IMR-90 (cell line): ENCODE results near the gene KCNK7. TPM values are rescaled to one million over a fixed set of nuclear protein-coding genes. Genes with fewer than 3 reads are reported as not detected.

Experiments
- BHLHE40 ChIP-seq: fragments of 150-350 bp; IDR thresholded peaks from 2 replicates; pipeline ENCODE4 v1.6.1; 2016; ENCODE audit warnings: mild to moderate bottlenecking, low read depth, low read length
- POLR2A ChIP-seq: IDR thresholded peaks from 2 replicates; pipeline ENCODE4 v1.6.1; 2012; ENCODE audit warnings: mild to moderate bottlenecking, low read depth, low read length
- RFX5 ChIP-seq: IDR thresholded peaks from 2 replicates; pipeline ENCODE4 v1.8.0; 2012; ENCODE audit warnings: low read depth, mild to moderate bottlenecking, low read length, moderate library complexity
- SMC3 ChIP-seq: fragments of 150-350 bp; IDR thresholded peaks from 2 replicates; pipeline ENCODE4 v1.6.1; 2016; ENCODE audit warnings: low read depth, mild to moderate bottlenecking, antibody characterized with exemption, low read length, moderate library complexity
- polyA plus RNA-seq, 3 experiments: library from polyadenylated mRNA; depleted of rRNA; stranded (reverse); fragments of >200 nt; gene quantifications; 2 replicates each; pipeline ENCODE4 v1.2.3, GENCODE V29; 2012; ENCODE audit warnings: low replicate concordance in 1 of 3
- total RNA-seq: library from RNA; depleted of rRNA; stranded (reverse); fragments of >200 nt; gene quantifications from 2 replicates; pipeline ENCODE4 v1.2.3, GENCODE V29; 2012
- TF ChIP-seq, protein P1 (sequence below): fragments of 150-350 bp; IDR thresholded peaks from 2 replicates; pipeline ENCODE4 v1.6.1; 2017; ENCODE audit warnings: mild to moderate bottlenecking, antibody characterized with exemption, low read length, low read depth

Gene KCNK7
- total and polyA plus RNA-seq, 2 of the 4 experiments (the other 2 are of a cell fraction) = 0.09 TPM; not detected in 1

DNA sequence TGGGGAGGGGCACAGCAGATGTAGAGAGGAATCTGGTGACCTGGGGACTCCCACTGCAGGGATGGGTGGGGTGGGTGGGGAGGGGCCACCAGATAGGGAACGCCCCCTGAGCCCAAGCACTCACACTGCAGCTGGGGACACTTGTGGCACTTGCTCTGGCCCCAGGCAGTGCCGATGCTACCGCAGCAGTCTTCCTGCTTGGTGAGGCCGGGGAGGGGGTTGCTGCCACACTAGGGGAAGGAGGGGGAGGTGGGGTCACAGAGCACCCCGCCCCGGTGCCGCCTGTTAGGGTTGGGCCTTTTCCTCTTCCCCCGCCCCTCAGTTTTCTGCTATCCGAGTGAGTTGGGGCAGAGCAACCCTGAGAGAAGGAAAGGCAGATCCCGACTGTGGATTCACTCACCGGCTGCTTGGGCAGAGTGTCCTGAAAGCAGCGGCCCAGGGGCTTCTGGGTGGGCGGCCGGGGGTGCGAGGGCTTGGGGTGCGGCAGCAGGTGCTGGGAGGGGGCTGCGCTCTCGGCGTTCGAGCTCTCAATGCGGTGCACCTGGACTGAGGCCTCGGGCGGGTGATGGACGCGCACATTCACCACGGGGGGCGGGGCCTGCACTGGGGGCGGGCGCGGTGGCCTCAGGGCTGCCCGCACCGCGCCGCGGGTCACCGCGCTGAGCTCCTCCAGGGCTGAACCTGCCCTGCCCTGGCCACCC lies 42.1 kb downstream of the KCNK7 start (continued):
- TF ChIP-seq, protein P1, sequence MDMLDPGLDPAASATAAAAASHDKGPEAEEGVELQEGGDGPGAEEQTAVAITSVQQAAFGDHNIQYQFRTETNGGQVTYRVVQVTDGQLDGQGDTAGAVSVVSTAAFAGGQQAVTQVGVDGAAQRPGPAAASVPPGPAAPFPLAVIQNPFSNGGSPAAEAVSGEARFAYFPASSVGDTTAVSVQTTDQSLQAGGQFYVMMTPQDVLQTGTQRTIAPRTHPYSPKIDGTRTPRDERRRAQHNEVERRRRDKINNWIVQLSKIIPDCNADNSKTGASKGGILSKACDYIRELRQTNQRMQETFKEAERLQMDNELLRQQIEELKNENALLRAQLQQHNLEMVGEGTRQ = no peak
- no peak for TF ChIP-seq POLR2A
- no peak for TF ChIP-seq SMC3
- no peak for TF ChIP-seq BHLHE40
- no peak for TF ChIP-seq RFX5
